Spleen (tissue), 11 donors: ENCODE measurements around the gene TP73. TPM values are rescaled to one million over a fixed set of nuclear protein-coding genes. Genes with fewer than 3 reads are reported as not detected.

Source experiments
- DNase-seq: peaks from one replicate; pipeline ENCODE4 v3.0.0-alpha.2; 2020
- H3K27ac ChIP-seq, 8 donors: fragments of 200-600 bp; sonication (generic) in 7 of 8; 1 replicate in 4 of 8; 2 replicates in 4 of 8; pipeline versions ENCODE4 v1.5.0 to v1.8.0; 2016 to 2021; ENCODE audit warnings: inconsistent platforms in 4 of 8, mild to moderate bottlenecking in 4 of 8, moderate library complexity in 1 of 8
- H3K27me3 ChIP-seq, 7 donors: fragments of 200-600 bp; sonication (generic) in 6 of 7; replicated peaks in 1 of 7; 1 replicate in 4 of 7; 2 replicates in 3 of 7; pipeline versions ENCODE4 v1.5.0 to v1.8.0; 2016 to 2021; ENCODE audit warnings: inconsistent platforms in 3 of 7, mild to moderate bottlenecking in 1 of 7
- H3K36me3 ChIP-seq, 6 donors: fragments of 200-600 bp; sonication (generic) in 5 of 6; 1 replicate in 4 of 6; 2 replicates in 2 of 6; pipeline versions ENCODE4 v1.5.0 to v1.8.0; 2016 to 2021; ENCODE audit warnings: inconsistent platforms in 2 of 6
- H3K4me1 ChIP-seq, 6 donors: fragments of 200-600 bp; sonication (generic) in 5 of 6; 1 replicate in 3 of 6; 2 replicates in 3 of 6; pipeline versions ENCODE4 v1.5.0 to v1.8.0; 2016 to 2021; ENCODE audit warnings: inconsistent platforms in 3 of 6
- H3K4me3 ChIP-seq, 8 donors: fragments of 200-600 bp; sonication (generic) in 7 of 8; 1 replicate in 4 of 8; 2 replicates in 4 of 8; pipeline versions ENCODE4 v1.5.0 to v1.8.0; 2016 to 2021; ENCODE audit warnings: inconsistent platforms in 4 of 8, mild to moderate bottlenecking in 4 of 8, moderate library complexity in 2 of 8
- H3K9me3 ChIP-seq, 8 donors: fragments of 200-600 bp; sonication (generic) in 7 of 8; 1 replicate in 4 of 8; 2 replicates in 4 of 8; pipeline versions ENCODE4 v1.5.0 to v1.8.0; 2016 to 2021; ENCODE audit warnings: inconsistent platforms in 4 of 8
- POLR2A ChIP-seq, 3 donors: fragments of 450-650 bp; IDR thresholded peaks; one replicate each; pipeline ENCODE4 v1.5.1; 2017; ENCODE audit warnings: antibody characterized with exemption in 3 of 3, mild to moderate bottlenecking in 1 of 3
- POLR2AphosphoS5 ChIP-seq, 3 donors: sonication (generic); formaldehyde crosslinking; IDR thresholded peaks; one replicate each; pipeline ENCODE4 v1.5.1; 2017; ENCODE audit warnings: antibody characterized with exemption in 3 of 3
- WGBS, 5 donors: extraction: QIAGEN DNeasy Blood & Tissue Kit in 3 of 5; methylation state at CpG; one replicate each; pipeline versions ENCODE4 v1.1.5 to v1.1.7; 2013 to 2018; 5-methylcytosine and 5-hydroxymethylcytosine counted together
- intact Hi-C: fragments of 100-400 bp; cut with DNase I; formaldehyde crosslinking; loops from one replicate; pipeline ENCODE4 v1.15.0; 2023; ENCODE audit warnings: low total_unique reads
- polyA plus RNA-seq, 3 donors: library from polyadenylated mRNA; stranded (reverse); fragments of 200-250 nt; gene quantifications; one replicate each; pipeline ENCODE4 v1.2.1, GENCODE V29; 2013
- total RNA-seq, 7 donors: library from RNA; depleted of rRNA in 3 of 7; stranded (reverse); fragments of >200 nt in 3 of 7; fragmentation: NEBNext Ultra II Directional in 4 of 7; extraction: Animal tissue kit (Norgen Biotek cat#: 25700) in 4 of 7; gene quantifications; one replicate each; pipeline versions ENCODE4 v1.1.0 to v1.2.1, GENCODE V29; 2016 to 2021
- TF ChIP-seq, protein P1 (sequence below), 11 experiments: fragments of 200-600 bp in 7 of 11; fragments of 450-650 bp in 4 of 11; sonication (generic) in 4 of 11; IDR thresholded peaks in 8 of 11; conservative IDR thresholded peaks in 3 of 11; 1 replicate in 7 of 11; 2 replicates in 4 of 11; pipeline versions ENCODE4 v1.4.0 to v1.8.0; 2016 to 2021; ENCODE audit warnings: antibody characterized with exemption in 11 of 11, inconsistent platforms in 4 of 11, mild to moderate bottlenecking in 1 of 11
- donor health status: healthy with polysubstance abuse.
- donor health status: DM: no; HTN: no; CAD: no; lungs with moderate emphysema.
- donor health status: DM: no; HTN: no; CAD: no.
- donor health status: Bipolar disorder and iron deficiency.
- donor health status: healthy.
- donor health status: DM: no; HTN: no; CAD: no.
- donor health status: DM: yes; HTN: yes; CAD: no.

The TP73 gene
- total and polyA plus RNA-seq, 10 donors = 0.11 to 4.3 (median 0.96) TPM

DNA sequence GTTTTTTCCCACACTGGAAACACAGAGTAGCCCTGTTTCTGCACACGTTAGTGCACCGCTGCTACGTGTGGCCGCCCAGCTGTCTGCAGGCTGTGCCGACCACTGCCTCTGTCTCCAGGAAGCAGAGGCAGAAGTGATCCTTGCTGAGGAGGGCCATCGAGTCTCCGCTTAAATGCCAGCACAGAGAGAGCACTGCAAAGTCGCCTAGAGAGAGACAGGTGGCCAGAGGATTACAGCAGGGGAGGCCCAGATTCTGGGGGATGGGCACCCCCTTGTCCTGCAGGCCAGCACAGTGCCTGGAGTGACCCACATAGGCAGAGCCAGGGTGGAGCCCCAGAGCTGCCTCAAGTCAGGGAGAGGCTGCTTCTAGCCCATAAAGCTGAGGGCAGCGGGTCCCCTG, 21.4 kb upstream of the TP73 start:
- Histone ChIP-seq H3K27ac (no peak overlapping the region), H3K27me3 (no peaks in the 10 kb centered on the region), H3K36me3 (peaks cover 5 to 100% (median 86%) of the 10 kb centered on the region in 6 donors), H3K4me1 (peaks cover 1 to 15% (median 10%) of the 10 kb centered on the region in 6 donors), H3K9me3 (no peaks in the 10 kb centered on the region), H3K4me3 (no peak overlapping the region)
- WGBS, 5 donors = 65 to 90% (median 84%) methylated on average over 4 to 9 of the region's 9 CpGs
- intact Hi-C loops = no loop called here
- no peak for DNase-seq
- TF ChIP-seq, protein P1, sequence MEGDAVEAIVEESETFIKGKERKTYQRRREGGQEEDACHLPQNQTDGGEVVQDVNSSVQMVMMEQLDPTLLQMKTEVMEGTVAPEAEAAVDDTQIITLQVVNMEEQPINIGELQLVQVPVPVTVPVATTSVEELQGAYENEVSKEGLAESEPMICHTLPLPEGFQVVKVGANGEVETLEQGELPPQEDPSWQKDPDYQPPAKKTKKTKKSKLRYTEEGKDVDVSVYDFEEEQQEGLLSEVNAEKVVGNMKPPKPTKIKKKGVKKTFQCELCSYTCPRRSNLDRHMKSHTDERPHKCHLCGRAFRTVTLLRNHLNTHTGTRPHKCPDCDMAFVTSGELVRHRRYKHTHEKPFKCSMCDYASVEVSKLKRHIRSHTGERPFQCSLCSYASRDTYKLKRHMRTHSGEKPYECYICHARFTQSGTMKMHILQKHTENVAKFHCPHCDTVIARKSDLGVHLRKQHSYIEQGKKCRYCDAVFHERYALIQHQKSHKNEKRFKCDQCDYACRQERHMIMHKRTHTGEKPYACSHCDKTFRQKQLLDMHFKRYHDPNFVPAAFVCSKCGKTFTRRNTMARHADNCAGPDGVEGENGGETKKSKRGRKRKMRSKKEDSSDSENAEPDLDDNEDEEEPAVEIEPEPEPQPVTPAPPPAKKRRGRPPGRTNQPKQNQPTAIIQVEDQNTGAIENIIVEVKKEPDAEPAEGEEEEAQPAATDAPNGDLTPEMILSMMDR (IDR thresholded peaks at IDR 0.05 in 8 of 11, conservative IDR thresholded peaks at IDR 0.05 in 3 of 11) = no peak
- no peak for TF ChIP-seq POLR2AphosphoS5 (IDR thresholded peaks at IDR 0.05)
- TF ChIP-seq POLR2A (IDR thresholded peaks at IDR 0.05) = no peak

DNA sequence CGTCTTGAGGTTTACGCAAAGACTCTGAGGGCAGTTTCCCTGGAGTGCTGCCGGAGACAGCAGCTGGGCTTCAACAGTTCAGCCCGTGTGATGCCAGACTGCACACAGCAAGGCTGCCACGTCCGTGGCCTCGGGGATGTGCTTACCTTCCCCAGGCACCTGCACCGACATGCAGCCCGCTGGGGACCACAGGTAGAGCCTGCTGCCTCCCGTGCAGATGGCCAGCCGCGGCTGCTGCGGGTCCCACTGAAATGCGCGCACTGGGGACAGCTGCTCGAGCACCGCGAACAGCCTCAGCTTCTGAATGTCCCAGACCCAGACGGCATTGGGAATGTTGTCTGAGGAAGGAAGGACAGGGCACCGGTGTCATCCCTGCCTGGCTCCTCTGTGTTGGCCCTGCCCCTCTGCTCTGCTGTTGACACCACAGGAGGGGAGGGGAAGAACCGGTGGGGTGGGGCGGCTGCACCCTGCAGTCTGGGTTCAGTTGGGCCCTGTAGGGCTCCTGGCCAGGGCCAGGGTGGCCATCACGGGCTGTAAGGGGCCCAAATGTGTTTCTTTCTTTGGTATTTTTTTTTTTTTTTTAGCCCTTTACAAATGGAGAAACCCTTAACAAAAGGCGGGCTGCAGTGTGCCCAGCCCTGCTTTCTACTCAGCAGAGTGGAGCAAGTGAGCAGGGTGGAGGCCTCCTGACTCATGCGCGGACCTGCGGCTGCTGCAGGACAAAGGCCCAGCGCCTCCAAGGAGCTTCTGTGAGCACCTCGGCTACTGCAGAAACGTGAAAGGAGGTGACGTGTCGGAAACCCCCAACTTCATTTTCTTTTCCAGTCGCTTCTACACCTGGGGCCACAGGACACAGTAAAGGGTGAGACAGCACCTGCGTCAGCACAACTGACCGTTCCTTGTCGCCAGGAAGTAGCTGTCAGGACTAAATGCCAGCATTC, 20.7 kb upstream of the TP73 start:
- H3K27ac ChIP-seq = no peak overlapping the region
- no peaks in the 10 kb centered on the region for H3K27me3 ChIP-seq
- H3K4me3 ChIP-seq = no peak overlapping the region
- intact Hi-C loops = no loop called here
- H3K36me3 ChIP-seq = peaks cover 5 to 100% (median 93%) of the 10 kb centered on the region in 6 donors
- peaks cover 0 to 9% (median 4%) of the 10 kb centered on the region in 6 donors for H3K4me1 ChIP-seq
- no peak for TF ChIP-seq POLR2A (IDR thresholded peaks at IDR 0.05)
- TF ChIP-seq, protein P1 (IDR thresholded peaks at IDR 0.05 in 8 of 11, conservative IDR thresholded peaks at IDR 0.05 in 3 of 11) = no peak
- peak in 1 of 3 donors; percentile 37 for TF ChIP-seq POLR2AphosphoS5 (IDR thresholded peaks at IDR 0.05)
- DNase-seq = peak; percentile 73
- no peaks in the 10 kb centered on the region for H3K9me3 ChIP-seq
- WGBS, 5 donors = 86 to 93% (median 91%) methylated on average over 34 to 36 of the region's 36 CpGs

DNA sequence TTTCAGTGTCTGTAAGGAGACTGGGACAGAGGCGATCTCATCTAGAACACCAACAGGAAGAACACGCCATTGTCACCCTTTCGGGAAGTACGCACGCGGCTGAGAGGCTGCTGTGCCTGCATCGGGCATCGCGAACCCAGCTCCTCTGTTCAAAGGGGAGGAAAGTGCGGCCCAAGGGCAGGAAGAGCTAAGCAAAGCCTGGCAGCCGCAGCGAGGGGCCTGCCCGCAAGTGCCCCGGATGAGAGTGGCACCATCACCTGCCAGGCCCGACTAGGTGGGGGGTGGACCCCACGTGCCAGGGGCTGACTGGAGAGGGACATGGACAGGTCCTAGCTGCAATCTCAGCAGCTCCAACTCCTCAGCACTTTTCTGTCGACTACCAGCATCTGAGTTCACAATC, 20.0 kb upstream of the TP73 start:
- 94 to 98% (median 95%) methylated on average over 16 to 17 of the region's 17 CpGs for WGBS, 5 donors
- Histone ChIP-seq H3K27me3 (no peaks in the 10 kb centered on the region), H3K4me1 (peaks cover 0 to 7% (median 3%) of the 10 kb centered on the region in 6 donors), H3K9me3 (no peaks in the 10 kb centered on the region), H3K27ac (no peak overlapping the region), H3K36me3 (peaks cover 5 to 100% (median 96%) of the 10 kb centered on the region in 6 donors), H3K4me3 (no peak overlapping the region)
- DNase-seq = peak; percentile 68
- intact Hi-C loops = no loop called here
- TF ChIP-seq, protein P1 (IDR thresholded peaks at IDR 0.05 in 8 of 11, conservative IDR thresholded peaks at IDR 0.05 in 3 of 11) = no peak
- TF ChIP-seq POLR2AphosphoS5 (IDR thresholded peaks at IDR 0.05) (no peak), POLR2A (IDR thresholded peaks at IDR 0.05) (no peak)

DNA sequence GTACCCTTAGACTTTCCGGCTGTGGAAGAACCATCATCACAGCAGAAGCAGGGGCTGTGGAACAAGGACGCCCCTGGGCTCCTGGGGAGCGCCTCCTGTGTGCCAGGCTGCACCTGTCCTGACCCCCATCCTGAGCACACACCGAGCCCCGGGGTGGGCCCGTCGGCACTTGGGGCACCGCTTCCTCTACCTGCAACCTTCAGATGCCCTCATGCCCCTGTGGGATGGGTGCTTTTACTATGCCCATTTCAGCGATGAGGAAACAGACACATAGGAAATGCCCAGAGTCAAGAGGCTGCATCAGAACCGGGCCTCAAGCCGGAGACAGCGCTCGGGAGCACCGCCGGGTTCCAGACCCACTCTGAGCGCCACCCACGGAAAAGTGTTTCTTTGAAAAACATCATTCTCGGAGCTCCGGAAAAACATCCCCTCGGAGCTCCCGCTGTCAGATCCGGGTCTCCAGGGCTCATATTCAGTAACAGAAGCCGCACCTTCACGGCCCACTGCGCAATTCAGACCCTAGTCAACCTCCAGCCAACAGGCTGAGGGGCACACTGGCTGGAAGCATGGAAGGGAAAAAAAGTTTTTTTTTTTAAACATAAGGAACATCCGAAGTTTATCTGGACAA, 19.5 kb upstream of the TP73 start:
- TF ChIP-seq POLR2A (IDR thresholded peaks at IDR 0.05) = no peak
- TF ChIP-seq, protein P1 (IDR thresholded peaks at IDR 0.05 in 8 of 11, conservative IDR thresholded peaks at IDR 0.05 in 3 of 11) = no peak
- TF ChIP-seq POLR2AphosphoS5 (IDR thresholded peaks at IDR 0.05) = no peak
- WGBS, 5 donors = 92 to 96% (median 95%) methylated on average over 23 to 26 of the region's 26 CpGs
- intact Hi-C loops = no loop called here
- DNase-seq = peak; percentile 57
- no peak overlapping the region for H3K4me3 ChIP-seq
- H3K27me3 ChIP-seq = no peaks in the 10 kb centered on the region
- peaks cover 2 to 100% (median 96%) of the 10 kb centered on the region in 6 donors for H3K36me3 ChIP-seq
- H3K9me3 ChIP-seq = no peaks in the 10 kb centered on the region
- H3K27ac ChIP-seq = no peak overlapping the region
- peaks cover 0 to 7% (median 3%) of the 10 kb centered on the region in 6 donors for H3K4me1 ChIP-seq
